MCF 10A (cell line): ENCODE measurements around the gene PLPPR1. TPM values are rescaled to one million over a fixed set of nuclear protein-coding genes. Genes with fewer than 3 reads are reported as not detected.
A peak's percentile ranks its signal among the peaks of the same experiment; 100 is the strongest.

Experiments used
- BruUV-seq: library from RNA; stranded (reverse); fragments of 400-500 nt; replicated peaks from 2 replicates; lab custom pipeline; 2021; lab: Mats Ljungman, UMichigan
- CTCF ChIA-PET: fragments of 300-600 bp; sonication (Branson Sonifier 250); formaldehyde crosslinking; extraction: SDS; loops from one replicate; lab custom pipeline; 2021; ENCODE audit warnings: antibody characterized with exemption, inconsistent platforms; lab: Yijun Ruan, JAX
- POLR2A ChIA-PET: fragments of 300-600, 350-650 bp; sonication (Branson Sonifier 250); formaldehyde crosslinking; extraction: SDS; loops from one replicate; lab custom pipeline; 2020; ENCODE audit warnings: antibody characterized with exemption, inconsistent platforms; lab: Yijun Ruan, JAX
- DNase-seq: peaks from one replicate; pipeline ENCODE4 v3.0.0-alpha.2; 2018; ENCODE audit not compliant: unreplicated experiment
- H3K27ac Mint-ChIP-seq: one replicate; pipeline ENCODE4 v1.8.0; 2022; ENCODE audit warnings: mild to moderate bottlenecking, low read depth, mixed read lengths; ENCODE audit not compliant: unreplicated experiment
- H3K27me3 Mint-ChIP-seq: one replicate; pipeline ENCODE4 v1.8.0; 2022; ENCODE audit warnings: mixed read lengths; ENCODE audit not compliant: insufficient read depth, unreplicated experiment
- H3K36me3 Mint-ChIP-seq: one replicate; pipeline ENCODE4 v1.8.0; 2022; ENCODE audit warnings: mild to moderate bottlenecking, moderate library complexity, mixed read lengths; ENCODE audit not compliant: insufficient read depth, unreplicated experiment
- H3K4me1 Mint-ChIP-seq: one replicate; pipeline ENCODE4 v1.8.0; 2022; ENCODE audit warnings: mixed read lengths; ENCODE audit not compliant: insufficient read depth, unreplicated experiment
- H3K4me3 Mint-ChIP-seq: one replicate; pipeline ENCODE4 v1.8.0; 2022; ENCODE audit warnings: mild to moderate bottlenecking, moderate library complexity, mixed read lengths; ENCODE audit not compliant: unreplicated experiment
- H3K9me3 Mint-ChIP-seq: one replicate; pipeline ENCODE4 v1.8.0; 2022; ENCODE audit warnings: mixed read lengths; ENCODE audit not compliant: unreplicated experiment
- intact Hi-C: fragments of 100-400 bp; cut with micrococcal nuclease; formaldehyde crosslinking; loops from 2 replicates; pipeline ENCODE4 v1.14.1; 2022
- total RNA-seq: library from RNA; stranded (reverse); gene quantifications from 2 replicates; pipeline ENCODE4 v1.2.3, GENCODE V29; 2022
- TF ChIP-seq, protein P1 (sequence below): fragments of 200-600 bp; IDR thresholded peaks from one replicate; pipeline ENCODE4 v1.8.0; 2022; ENCODE audit warnings: antibody characterized with exemption, mild to moderate bottlenecking; ENCODE audit not compliant: unreplicated experiment

Gene PLPPR1
- total RNA-seq, 1 experiment from 2014 or later: not detected

GRCh38 chr9:101229606-101230005 is 201.1 kb downstream of the PLPPR1 start:
- DNase-seq: no peak
- TF ChIP-seq, protein P1, sequence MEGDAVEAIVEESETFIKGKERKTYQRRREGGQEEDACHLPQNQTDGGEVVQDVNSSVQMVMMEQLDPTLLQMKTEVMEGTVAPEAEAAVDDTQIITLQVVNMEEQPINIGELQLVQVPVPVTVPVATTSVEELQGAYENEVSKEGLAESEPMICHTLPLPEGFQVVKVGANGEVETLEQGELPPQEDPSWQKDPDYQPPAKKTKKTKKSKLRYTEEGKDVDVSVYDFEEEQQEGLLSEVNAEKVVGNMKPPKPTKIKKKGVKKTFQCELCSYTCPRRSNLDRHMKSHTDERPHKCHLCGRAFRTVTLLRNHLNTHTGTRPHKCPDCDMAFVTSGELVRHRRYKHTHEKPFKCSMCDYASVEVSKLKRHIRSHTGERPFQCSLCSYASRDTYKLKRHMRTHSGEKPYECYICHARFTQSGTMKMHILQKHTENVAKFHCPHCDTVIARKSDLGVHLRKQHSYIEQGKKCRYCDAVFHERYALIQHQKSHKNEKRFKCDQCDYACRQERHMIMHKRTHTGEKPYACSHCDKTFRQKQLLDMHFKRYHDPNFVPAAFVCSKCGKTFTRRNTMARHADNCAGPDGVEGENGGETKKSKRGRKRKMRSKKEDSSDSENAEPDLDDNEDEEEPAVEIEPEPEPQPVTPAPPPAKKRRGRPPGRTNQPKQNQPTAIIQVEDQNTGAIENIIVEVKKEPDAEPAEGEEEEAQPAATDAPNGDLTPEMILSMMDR: no peak
- ChIA-PET POLR2A (no interaction called here), CTCF (no interaction called here)
- no TSS peak for BruUV-seq
- Mint-ChIP-seq H3K27me3 (peaks cover 29% of the 10 kb centered on the region), H3K9me3 (no peaks in the 10 kb centered on the region), H3K4me1 (no peaks in the 10 kb centered on the region), H3K27ac (no peak overlapping the region), H3K36me3 (no peaks in the 10 kb centered on the region), H3K4me3 (no peak overlapping the region)
- intact Hi-C loops: no loop called here

DNA sequence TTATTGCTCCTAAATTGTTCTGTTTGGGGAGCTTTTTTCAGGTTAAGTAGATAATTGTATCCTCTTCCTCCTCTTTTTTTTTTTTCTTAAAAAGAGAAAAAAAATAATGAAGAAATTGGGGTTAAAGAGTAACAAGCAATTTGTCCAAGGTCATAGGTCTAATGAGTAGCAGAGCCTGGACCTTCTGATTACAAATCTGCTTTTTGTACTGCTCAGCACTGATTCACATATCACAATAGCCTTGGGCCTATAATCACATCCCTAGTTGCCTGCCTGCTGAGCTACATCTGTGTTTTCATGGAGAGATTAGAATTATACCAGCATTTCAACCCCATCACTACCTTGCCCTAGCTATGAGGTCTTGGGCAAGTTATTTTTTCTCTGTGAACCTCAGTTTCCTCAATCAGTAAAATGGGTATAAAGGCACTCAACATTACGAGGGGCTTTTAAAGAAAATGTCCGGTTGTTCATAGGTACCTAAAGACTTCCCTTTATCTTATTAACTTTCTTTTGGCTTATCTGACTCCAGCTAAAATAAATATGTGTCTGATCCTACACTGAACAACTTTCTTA is 204.0 kb downstream of the PLPPR1 start:
- TF ChIP-seq, protein P1: no peak
- POLR2A ChIA-PET: interaction anchor here (0.6 kb wide), 1 partner anchor 8 kb away, joined by 4 read pairs; no protein-coding TSS in a partner anchor
- DNase-seq: no peak
- Mint-ChIP-seq H3K9me3 (no peaks in the 10 kb centered on the region), H3K27ac (no peak overlapping the region), H3K36me3 (no peaks in the 10 kb centered on the region), H3K4me3 (no peak overlapping the region), H3K27me3 (peaks cover 22% of the 10 kb centered on the region), H3K4me1 (no peaks in the 10 kb centered on the region)
- intact Hi-C loops: no loop called here
- CTCF ChIA-PET: interaction anchor here (0.6 to 3.7 kb wide), 7 partner anchors 43 to 631 kb away, joined by 3 to 30 read pairs (median 5); no protein-coding TSS in a partner anchor
- BruUV-seq: no TSS peak

GRCh38 chr9:101235105-101235866 is 206.8 kb downstream of the PLPPR1 start:
- ChIA-PET POLR2A (no interaction called here), CTCF (interaction anchor here (0.6 to 3.7 kb wide), 25 partner anchors 9 to 633 kb away, joined by 3 to 30 read pairs (median 4); no protein-coding TSS in a partner anchor)
- intact Hi-C loops: loop anchor here (1.0 kb wide), 3 partner anchors 116 to 633 kb away; no protein-coding TSS in a partner anchor
- H3K9me3 Mint-ChIP-seq: no peaks in the 10 kb centered on the region
- H3K27ac Mint-ChIP-seq: no peak overlapping the region
- DNase-seq: peak; percentile 42
- no TSS peak for BruUV-seq
- no peaks in the 10 kb centered on the region for H3K4me1 Mint-ChIP-seq
- no peaks in the 10 kb centered on the region for H3K36me3 Mint-ChIP-seq
- H3K4me3 Mint-ChIP-seq: no peak overlapping the region
- TF ChIP-seq, protein P1: peak; percentile 56
- H3K27me3 Mint-ChIP-seq: peaks cover 2% of the 10 kb centered on the region

- CTCF ChIA-PET: interaction anchor here (1.6 kb wide), 1 partner anchor 9 kb away, joined by 4 read pairs; no protein-coding TSS in a partner anchor
- no peak for DNase-seq
- Mint-ChIP-seq H3K27ac (no peak overlapping the region), H3K4me3 (no peak overlapping the region), H3K36me3 (no peaks in the 10 kb centered on the region), H3K4me1 (no peaks in the 10 kb centered on the region), H3K27me3 (peaks cover 13% of the 10 kb centered on the region), H3K9me3 (no peaks in the 10 kb centered on the region)
- no TSS peak for BruUV-seq
- TF ChIP-seq, protein P1: no peak
- POLR2A ChIA-PET: no interaction called here
- intact Hi-C loops: no loop called here
Observed at GRCh38 chr9:101242651-101243050, 214.1 kb downstream of the PLPPR1 start.
